ENCODE measurements around the gene BMERB1.

DNA sequence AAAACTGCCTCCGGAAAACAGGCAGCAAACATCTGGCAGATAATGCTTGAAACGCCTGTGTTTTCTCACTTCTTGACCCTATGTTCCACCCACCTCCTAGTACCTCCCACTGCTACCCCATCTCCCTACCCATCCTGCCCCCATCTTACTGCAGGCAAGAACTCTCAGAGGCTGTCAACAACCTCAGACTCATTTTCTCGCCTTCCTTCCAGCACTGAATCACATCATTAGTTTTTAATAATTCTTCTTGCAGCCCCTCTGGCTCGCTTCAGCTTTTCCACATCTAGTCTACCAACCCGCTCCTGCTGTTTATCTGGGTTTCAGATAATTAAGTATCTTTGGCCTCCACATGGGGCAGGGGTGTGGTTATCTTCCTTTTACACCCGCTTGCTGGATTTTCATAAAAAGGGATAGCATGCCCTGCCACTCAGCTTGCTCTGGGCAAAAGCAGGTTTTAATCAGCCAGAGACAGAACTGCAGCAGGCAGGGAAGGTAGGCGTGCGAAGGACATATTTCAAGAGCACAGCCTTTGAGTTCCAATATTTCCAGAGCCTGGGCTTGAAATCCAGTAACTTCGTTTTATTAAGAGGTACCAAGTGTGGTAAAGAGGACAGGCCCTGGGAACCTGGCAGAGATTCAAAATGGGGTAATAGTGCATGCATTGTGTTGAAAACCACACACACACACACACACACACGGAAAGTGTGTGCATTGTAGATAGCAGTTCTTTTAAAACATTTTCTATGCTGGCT is 87.5 kb downstream of the BMERB1 start:
- no peak for TF ChIP-seq POLR2AphosphoS5 (IDR thresholded peaks at IDR 0.05; ENCODE audit: low read depth, low read length)
- TF ChIP-seq POLR2A (IDR thresholded peaks at IDR 0.05; ENCODE audit: low read depth, low read length): no peak
- TF ChIP-seq TAF1 (IDR thresholded peaks at IDR 0.05; ENCODE audit: low read depth, low read length): no peak
- TF ChIP-seq SPI1 (IDR thresholded peaks at IDR 0.05; ENCODE audit: low read depth, low read length): no peak
- no peak for TF ChIP-seq PAX5 (IDR thresholded peaks at IDR 0.05; ENCODE audit: insufficient read depth, low read length, severe bottlenecking)

All from GM12891 (cell line).